HepG2 (cell line): ENCODE results near the gene TBRG4. TPM values are rescaled to one million over a fixed set of nuclear protein-coding genes. Genes with fewer than 3 reads are reported as not detected.

Experiments
- ATAC-seq: fragments of 200-7000 bp; cut with Tn5 transposase; 3 replicates; pipeline ENCODE4 v1.9.1; 2020; ENCODE audit warnings: mild to moderate bottlenecking, moderate library complexity
- BruUV-seq: library from RNA; stranded (reverse); fragments of 400-500 nt; replicated peaks from 2 replicates; lab custom pipeline; 2021; lab: Mats Ljungman, UMichigan
- CTCF ChIA-PET: fragments of 300-600 bp; formaldehyde crosslinking; extraction: SDS; loops from one replicate; lab custom pipeline; 2021; ENCODE audit warnings: low total read pairs, inconsistent platforms, low intra/inter-chr PET ratio; lab: Yijun Ruan, JAX
- POLR2A ChIA-PET: fragments of 350-600 bp; sonication (Branson Sonifier 250); formaldehyde crosslinking; loops from one replicate; lab custom pipeline; 2020; ENCODE audit warnings: antibody characterized with exemption, inconsistent platforms; lab: Yijun Ruan, JAX
- DNase-seq: peaks from one replicate; pipeline ENCODE4 v3.0.0-alpha.2; 2015; ENCODE audit warnings: low spot score
- FAIRE-seq: peaks from 3 replicates; lab custom pipeline; 2011; peaks lifted over from hg19 to GRCh38; lab: Jason Lieb, UNC
- H2AFZ ChIP-seq: one replicate; pipeline ENCODE4 v1.6.1; 2011; ENCODE audit warnings: low read length, inconsistent platforms
- H3K27ac ChIP-seq: fragments of 300-600 bp; 3 replicates; pipeline ENCODE4 v1.8.0; 2011; ENCODE audit warnings: mixed run types, mild to moderate bottlenecking, mixed read lengths, low read length, inconsistent platforms; ENCODE audit not compliant: insufficient read depth; ENCODE audit errors: extremely low read length
- H3K27me3 ChIP-seq, 2 experiments: fragments of 200-600 bp in 1 of 2; 2 replicates in 1 of 2; 3 replicates in 1 of 2; pipeline versions ENCODE4 v1.6.0 to v1.8.0; 2011; ENCODE audit warnings: low read length in 2 of 2, mild to moderate bottlenecking in 2 of 2, moderate library complexity in 2 of 2, inconsistent platforms in 1 of 2; ENCODE audit not compliant: insufficient read depth in 2 of 2, control insufficient read depth in 1 of 2
- H3K36me3 ChIP-seq, 2 experiments: fragments of 200-600 bp in 1 of 2; replicated peaks in 1 of 2; 2 replicates in 1 of 2; 3 replicates in 1 of 2; pipeline versions ENCODE4 v1.5.1 to v1.8.0; 2011; ENCODE audit warnings: low read length in 2 of 2, inconsistent platforms in 1 of 2; ENCODE audit not compliant: insufficient read depth in 2 of 2, control insufficient read depth in 1 of 2
- H3K4me1 ChIP-seq: 2 replicates; pipeline ENCODE4 v1.5.1; 2012; ENCODE audit warnings: low read length, inconsistent platforms; ENCODE audit not compliant: insufficient read depth
- H3K4me2 ChIP-seq: 2 replicates; pipeline ENCODE4 v1.6.0; 2011; ENCODE audit warnings: low read depth, low read length, inconsistent platforms
- H3K4me3 ChIP-seq, 3 experiments: fragments of 200-600 bp in 1 of 3; sonication (generic), shearing (Covaris generic) in 1 of 3; replicated peaks in 1 of 3; 2 replicates each; pipeline ENCODE4 v1.5.1; 2011 to 2016; ENCODE audit warnings: low read length in 3 of 3, inconsistent platforms in 2 of 3, low read depth in 2 of 3, mild to moderate bottlenecking in 2 of 3, control low read depth in 1 of 3, mixed read lengths in 1 of 3; ENCODE audit not compliant: insufficient read depth in 1 of 3
- H3K79me2 ChIP-seq: one replicate; pipeline ENCODE4 v1.6.1; 2011; ENCODE audit warnings: low read length, inconsistent platforms; ENCODE audit not compliant: insufficient read depth
- H3K9ac ChIP-seq: 2 replicates; pipeline ENCODE4 v1.6.0; 2011; ENCODE audit warnings: mild to moderate bottlenecking, low read depth, low read length, inconsistent platforms; ENCODE audit not compliant: insufficient read depth
- H3K9me3 ChIP-seq: 2 replicates; pipeline ENCODE4 v1.5.1; 2012; ENCODE audit warnings: mild to moderate bottlenecking, low read length
- H4K20me1 ChIP-seq: 2 replicates; pipeline ENCODE4 v1.6.0; 2011; ENCODE audit warnings: inconsistent platforms, mild to moderate bottlenecking, low read length, moderate library complexity; ENCODE audit not compliant: insufficient read depth
- NPAS2 ChIP-seq: sonication (generic); formaldehyde crosslinking; IDR thresholded peaks from 2 replicates; pipeline ENCODE4 v1.8.0; 2022; ENCODE audit warnings: mild to moderate bottlenecking, missing genetic modification reagents, borderline replicate concordance
- SATB2 ChIP-seq: sonication (generic); formaldehyde crosslinking; IDR thresholded peaks from 2 replicates; pipeline ENCODE4 v1.5.0; 2020; ENCODE audit warnings: missing genetic modification reagents
- SRSF4 ChIP-seq: fragments of 200-400 bp; formaldehyde crosslinking; IDR thresholded peaks from one replicate; pipeline ENCODE4 v1.6.1; 2018; ENCODE audit warnings: mild to moderate bottlenecking, low read depth, low read length, moderate library complexity; ENCODE audit not compliant: poor library complexity, severe bottlenecking
- WGBS: methylation state at CpG from one replicate; pipeline ENCODE4 v1.1.6; 2017; ENCODE audit warnings: low lambda C conversion rate; 5-methylcytosine and 5-hydroxymethylcytosine counted together
- in situ Hi-C: cut with HindIII; loops from 2 replicates; pipeline ENCODE4 v1.10.0; 2017; ENCODE audit warnings: low pct_unique_long_range_greater_than_20kb; ENCODE audit not compliant: extremely low pct_ligation_motif_present
- intact Hi-C: fragments of 100-400 bp; cut with micrococcal nuclease; formaldehyde crosslinking; loops from one replicate; pipeline ENCODE4 v1.10.0; 2022; ENCODE audit not compliant: unreplicated experiment
- polyA plus RNA-seq, 8 experiments: library from polyadenylated mRNA; depleted of rRNA in 3 of 8; stranded (reverse) in 7 of 8; unstranded in 1 of 8; fragments of >200 nt; fragmentation: Illumina TruSeq in 4 of 8; extraction: Trizol in 4 of 8; gene quantifications; 2 replicates each; pipeline versions ENCODE4 v1.2.1 to v1.2.3, GENCODE V29; 2011 to 2016; ENCODE audit warnings: low read depth in 4 of 8, missing spikeins in 1 of 8, mixed read lengths in 1 of 8; ENCODE audit not compliant: insufficient read depth in 1 of 8
- total RNA-seq, 5 experiments: library from RNA; depleted of rRNA; stranded (reverse); fragments of >200 nt; fragmentation: Illumina TruSeq; extraction: Trizol; gene quantifications; 2 replicates each; pipeline ENCODE4 v1.2.3, GENCODE V29; 2016; ENCODE audit warnings: low read depth in 1 of 5
- TF ChIP-seq, protein P1 (sequence below): sonication (generic); formaldehyde crosslinking; IDR thresholded peaks from 2 replicates; pipeline ENCODE4 v1.4.0; 2020; ENCODE audit warnings: missing genetic modification reagents, borderline replicate concordance
- TF ChIP-seq, protein P2 (sequence below): sonication (generic); formaldehyde crosslinking; IDR thresholded peaks from 2 replicates; pipeline ENCODE4 v1.5.1; 2020; ENCODE audit warnings: mild to moderate bottlenecking, missing genetic modification reagents, moderate library complexity

TBRG4 gene
- total and polyA plus RNA-seq, 2 of the 13 experiments (the other 11 are each of a cell fraction or from before 2014, with no cell fraction given), result 87.8 to 107 TPM

DNA sequence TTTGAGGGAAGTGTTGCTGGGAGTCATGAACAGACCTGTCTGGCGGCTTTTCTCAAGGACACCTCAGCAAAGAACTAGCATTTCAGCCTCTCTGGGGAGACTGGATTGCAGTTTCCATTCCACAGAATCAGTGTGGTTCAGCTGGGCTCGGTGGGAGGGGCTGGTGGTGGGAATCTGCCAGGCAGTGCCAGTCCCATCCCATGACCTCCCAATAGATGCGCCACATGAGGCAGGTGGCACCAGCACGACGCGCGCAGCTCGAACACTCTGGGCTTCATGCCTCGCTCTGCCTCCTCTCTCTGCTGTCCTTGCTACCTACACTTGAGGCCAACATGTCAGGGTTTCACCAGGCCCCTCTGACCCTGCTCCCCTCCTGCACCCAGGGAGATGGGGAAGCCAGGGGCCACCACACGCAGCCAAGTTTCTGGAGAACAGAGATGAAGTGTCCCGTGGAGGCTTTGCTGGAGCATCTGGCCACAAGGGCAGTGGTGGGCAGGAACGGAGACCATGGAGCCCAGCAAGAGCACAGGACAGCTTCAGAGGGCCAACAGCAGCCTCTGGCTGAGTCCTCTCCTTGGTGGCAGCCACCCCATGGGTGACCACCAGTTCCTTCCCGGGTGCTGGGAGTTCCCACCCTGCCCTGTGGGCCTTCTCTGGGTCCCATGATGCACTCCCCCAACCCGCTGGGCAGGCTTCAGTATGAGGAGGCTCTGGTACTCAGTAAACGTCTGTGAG is 25.0 kb downstream of the TBRG4 start:
- ChIA-PET POLR2A (interaction anchor here (1.4 kb wide), 1 partner anchor 25 kb away, joined by 6 read pairs; the partner anchor contains the start of gene TBRG4), CTCF (no interaction called here)
- H3K4me2 ChIP-seq, result no peak overlapping the region
- in situ Hi-C loops (no loop called here), intact Hi-C loops (no loop called here)
- no TSS peak for BruUV-seq
- FAIRE-seq (no peak), ATAC-seq (no peak), DNase-seq (no peak)
- WGBS, result 21% methylated on average over 8 of the region's 15 CpGs
- no peak overlapping the region for H3K27ac ChIP-seq
- H3K79me2 ChIP-seq, result no peaks in the 10 kb centered on the region
- no peaks in the 10 kb centered on the region for H3K36me3 ChIP-seq
- TF ChIP-seq, protein P1, sequence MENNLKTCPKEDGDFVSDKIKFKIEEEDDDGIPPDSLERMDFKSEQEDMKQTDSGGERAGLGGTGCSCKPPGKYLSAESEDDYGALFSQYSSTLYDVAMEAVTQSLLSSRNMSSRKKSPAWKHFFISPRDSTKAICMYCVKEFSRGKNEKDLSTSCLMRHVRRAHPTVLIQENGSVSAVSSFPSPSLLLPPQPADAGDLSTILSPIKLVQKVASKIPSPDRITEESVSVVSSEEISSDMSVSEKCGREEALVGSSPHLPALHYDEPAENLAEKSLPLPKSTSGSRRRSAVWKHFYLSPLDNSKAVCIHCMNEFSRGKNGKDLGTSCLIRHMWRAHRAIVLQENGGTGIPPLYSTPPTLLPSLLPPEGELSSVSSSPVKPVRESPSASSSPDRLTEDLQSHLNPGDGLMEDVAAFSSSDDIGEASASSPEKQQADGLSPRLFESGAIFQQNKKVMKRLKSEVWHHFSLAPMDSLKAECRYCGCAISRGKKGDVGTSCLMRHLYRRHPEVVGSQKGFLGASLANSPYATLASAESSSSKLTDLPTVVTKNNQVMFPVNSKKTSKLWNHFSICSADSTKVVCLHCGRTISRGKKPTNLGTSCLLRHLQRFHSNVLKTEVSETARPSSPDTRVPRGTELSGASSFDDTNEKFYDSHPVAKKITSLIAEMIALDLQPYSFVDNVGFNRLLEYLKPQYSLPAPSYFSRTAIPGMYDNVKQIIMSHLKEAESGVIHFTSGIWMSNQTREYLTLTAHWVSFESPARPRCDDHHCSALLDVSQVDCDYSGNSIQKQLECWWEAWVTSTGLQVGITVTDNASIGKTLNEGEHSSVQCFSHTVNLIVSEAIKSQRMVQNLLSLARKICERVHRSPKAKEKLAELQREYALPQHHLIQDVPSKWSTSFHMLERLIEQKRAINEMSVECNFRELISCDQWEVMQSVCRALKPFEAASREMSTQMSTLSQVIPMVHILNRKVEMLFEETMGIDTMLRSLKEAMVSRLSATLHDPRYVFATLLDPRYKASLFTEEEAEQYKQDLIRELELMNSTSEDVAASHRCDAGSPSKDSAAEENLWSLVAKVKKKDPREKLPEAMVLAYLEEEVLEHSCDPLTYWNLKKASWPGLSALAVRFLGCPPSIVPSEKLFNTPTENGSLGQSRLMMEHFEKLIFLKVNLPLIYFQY (CRISPR knock-in tag), result no peak
- TF ChIP-seq, protein P2, sequence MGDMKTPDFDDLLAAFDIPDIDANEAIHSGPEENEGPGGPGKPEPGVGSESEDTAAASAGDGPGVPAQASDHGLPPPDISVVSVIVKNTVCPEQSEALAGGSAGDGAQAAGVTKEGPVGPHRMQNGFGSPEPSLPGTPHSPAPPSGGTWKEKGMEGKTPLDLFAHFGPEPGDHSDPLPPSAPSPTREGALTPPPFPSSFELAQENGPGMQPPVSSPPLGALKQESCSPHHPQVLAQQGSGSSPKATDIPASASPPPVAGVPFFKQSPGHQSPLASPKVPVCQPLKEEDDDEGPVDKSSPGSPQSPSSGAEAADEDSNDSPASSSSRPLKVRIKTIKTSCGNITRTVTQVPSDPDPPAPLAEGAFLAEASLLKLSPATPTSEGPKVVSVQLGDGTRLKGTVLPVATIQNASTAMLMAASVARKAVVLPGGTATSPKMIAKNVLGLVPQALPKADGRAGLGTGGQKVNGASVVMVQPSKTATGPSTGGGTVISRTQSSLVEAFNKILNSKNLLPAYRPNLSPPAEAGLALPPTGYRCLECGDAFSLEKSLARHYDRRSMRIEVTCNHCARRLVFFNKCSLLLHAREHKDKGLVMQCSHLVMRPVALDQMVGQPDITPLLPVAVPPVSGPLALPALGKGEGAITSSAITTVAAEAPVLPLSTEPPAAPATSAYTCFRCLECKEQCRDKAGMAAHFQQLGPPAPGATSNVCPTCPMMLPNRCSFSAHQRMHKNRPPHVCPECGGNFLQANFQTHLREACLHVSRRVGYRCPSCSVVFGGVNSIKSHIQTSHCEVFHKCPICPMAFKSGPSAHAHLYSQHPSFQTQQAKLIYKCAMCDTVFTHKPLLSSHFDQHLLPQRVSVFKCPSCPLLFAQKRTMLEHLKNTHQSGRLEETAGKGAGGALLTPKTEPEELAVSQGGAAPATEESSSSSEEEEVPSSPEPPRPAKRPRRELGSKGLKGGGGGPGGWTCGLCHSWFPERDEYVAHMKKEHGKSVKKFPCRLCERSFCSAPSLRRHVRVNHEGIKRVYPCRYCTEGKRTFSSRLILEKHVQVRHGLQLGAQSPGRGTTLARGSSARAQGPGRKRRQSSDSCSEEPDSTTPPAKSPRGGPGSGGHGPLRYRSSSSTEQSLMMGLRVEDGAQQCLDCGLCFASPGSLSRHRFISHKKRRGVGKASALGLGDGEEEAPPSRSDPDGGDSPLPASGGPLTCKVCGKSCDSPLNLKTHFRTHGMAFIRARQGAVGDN (CRISPR knock-in tag), result peak; percentile 13; the same call in 1 of the 2 replicates
- TF ChIP-seq SRSF4 (no peak), SATB2 (no peak), NPAS2 (CRISPR knock-in tag) (no peak)
- no peaks in the 10 kb centered on the region for H3K9me3 ChIP-seq
- peaks cover 9% of the 10 kb centered on the region; the same call in 1 of the 2 replicates for H3K4me1 ChIP-seq
- no peak overlapping the region for H3K4me3 ChIP-seq
- H2AFZ ChIP-seq, result no peak overlapping the region
- H4K20me1 ChIP-seq, result no peaks in the 10 kb centered on the region
- H3K9ac ChIP-seq, result no peak overlapping the region
- peaks cover 9 to 30% of the 10 kb centered on the region in 2 experiments for H3K27me3 ChIP-seq
